B cell (primary cell): ENCODE data around the gene MYL7. TPM values are rescaled to one million over a fixed set of nuclear protein-coding genes. Genes with fewer than 3 reads are reported as not detected.

Source experiments
- ATAC-seq: fragments of 200-7000 bp; cut with Tn5 transposase; one replicate; pipeline ENCODE4 v1.10.0; 2021; ENCODE audit warnings: low read depth, mild to moderate bottlenecking, moderate number of reproducible peaks, moderate library complexity
- CTCF ChIA-PET: fragments of 350-600 bp; sonication (Branson Sonifier 250); formaldehyde crosslinking; loops from one replicate; lab custom pipeline; 2021; ENCODE audit warnings: antibody characterized with exemption, inconsistent platforms; lab: Charles Lee
- POLR2A ChIA-PET: fragments of 350-600 bp; sonication (Branson Sonifier 250); formaldehyde crosslinking; loops from one replicate; lab custom pipeline; 2021; ENCODE audit warnings: antibody characterized with exemption; lab: Charles Lee
- DNase-seq: peaks from one replicate; pipeline ENCODE4 v3.0.0; 2013
- H2AFZ ChIP-seq: 2 replicates; pipeline ENCODE4 v1.6.1; 2012; ENCODE audit warnings: mild to moderate bottlenecking, low read depth, low read length; ENCODE audit not compliant: insufficient read depth, poor library complexity, severe bottlenecking
- H3K27ac ChIP-seq, 2 donors: 1 replicate in 1 of 2; 2 replicates in 1 of 2; pipeline ENCODE4 v1.5.1; 2012 to 2013; ENCODE audit warnings: low read length in 2 of 2, mild to moderate bottlenecking in 2 of 2, moderate library complexity in 1 of 2
- H3K27me3 ChIP-seq, 4 experiments: fragments of 200-600 bp in 1 of 4; sonication (generic) in 1 of 4; replicated peaks in 1 of 4; 1 replicate in 2 of 4; 2 replicates in 2 of 4; pipeline versions ENCODE4 v1.6.1 to v1.7.0; 2013 to 2016; ENCODE audit warnings: low read length in 3 of 4, mild to moderate bottlenecking in 2 of 4, mixed read lengths in 1 of 4, moderate library complexity in 1 of 4; ENCODE audit not compliant: insufficient read depth in 4 of 4, control insufficient read depth in 3 of 4; ENCODE audit errors: control extremely low read depth in 1 of 4
- H3K36me3 ChIP-seq, 2 experiments: replicated peaks in 1 of 2; 1 replicate in 1 of 2; 2 replicates in 1 of 2; pipeline versions ENCODE4 v1.6.1 to v1.7.1; 2013; ENCODE audit warnings: low read length in 1 of 2; ENCODE audit not compliant: insufficient read depth in 2 of 2, control insufficient read depth in 1 of 2; ENCODE audit errors: control extremely low read depth in 1 of 2, extremely low read depth in 1 of 2
- H3K4me1 ChIP-seq, 2 donors: fragments of 200-600 bp in 1 of 2; sonication (generic) in 1 of 2; 1 replicate in 1 of 2; 2 replicates in 1 of 2; pipeline versions ENCODE4 v1.5.1 to v1.6.1; 2013 to 2017; ENCODE audit warnings: low read length in 2 of 2; ENCODE audit not compliant: control insufficient read depth in 2 of 2, insufficient read depth in 2 of 2
- H3K4me2 ChIP-seq: replicated peaks from 2 replicates; pipeline ENCODE3; 2012; ENCODE audit warnings: mild to moderate bottlenecking, low read depth, low read length; ENCODE audit not compliant: poor library complexity, severe bottlenecking
- H3K4me3 ChIP-seq, 5 experiments: fragments of 200-600 bp in 1 of 5; sonication (generic) in 1 of 5; 1 replicate in 3 of 5; 2 replicates in 2 of 5; pipeline versions ENCODE4 v1.5.1 to v1.7.0; 2011 to 2016; ENCODE audit warnings: low read length in 4 of 5, mild to moderate bottlenecking in 4 of 5, low read depth in 2 of 5, control low read depth in 1 of 5, moderate library complexity in 1 of 5; ENCODE audit not compliant: insufficient read depth in 1 of 5; ENCODE audit errors: control extremely low read depth in 1 of 5, extremely low read depth in 1 of 5
- H3K79me2 ChIP-seq: fragments of 200-600 bp; sonication (generic); one replicate; pipeline ENCODE4 v1.6.0; 2016; ENCODE audit warnings: low read length; ENCODE audit not compliant: control insufficient read depth, insufficient read depth
- H3K9ac ChIP-seq: fragments of 200-600 bp; sonication (generic); 2 replicates; pipeline ENCODE4 v1.6.1; 2017; ENCODE audit warnings: mild to moderate bottlenecking, low read length, moderate library complexity
- H3K9me3 ChIP-seq, 3 donors: one replicate each; pipeline versions ENCODE4 v1.6.1 to v1.7.1; 2013; ENCODE audit warnings: low read length in 2 of 3; ENCODE audit not compliant: control insufficient read depth in 2 of 3, insufficient read depth in 1 of 3; ENCODE audit errors: control extremely low read depth in 1 of 3
- H4K20me1 ChIP-seq: 2 replicates; pipeline ENCODE4 v1.6.0; 2012; ENCODE audit warnings: mild to moderate bottlenecking, low read length; ENCODE audit not compliant: insufficient read depth, control insufficient read depth, poor library complexity, severe bottlenecking
- H3K27ac Mint-ChIP-seq: one replicate; pipeline ENCODE4 v1.8.0; 2021; ENCODE audit warnings: mixed read lengths
- H3K27me3 Mint-ChIP-seq: one replicate; pipeline ENCODE4 v1.8.0; 2021; ENCODE audit warnings: mixed read lengths
- H3K4me1 Mint-ChIP-seq: one replicate; pipeline ENCODE4 v1.8.0; 2021; ENCODE audit warnings: mixed read lengths
- H3K4me3 Mint-ChIP-seq: one replicate; pipeline ENCODE4 v1.8.0; 2021; ENCODE audit warnings: mixed read lengths
- H3K9me3 Mint-ChIP-seq: one replicate; pipeline ENCODE4 v1.8.0; 2022; ENCODE audit warnings: mixed read lengths; ENCODE audit not compliant: insufficient read depth
- CTCF ChIP-seq: fragments of 200-600 bp; IDR thresholded peaks from one replicate; pipeline ENCODE4 v1.8.0; 2022; ENCODE audit warnings: antibody characterized with exemption, mild to moderate bottlenecking
- EZH2 ChIP-seq: IDR thresholded peaks from 2 replicates; pipeline ENCODE4 v1.6.1; 2012; ENCODE audit warnings: borderline replicate concordance, low read depth, mild to moderate bottlenecking, moderate library complexity, low read length; ENCODE audit not compliant: insufficient read depth, poor library complexity, severe bottlenecking
- WGBS: methylation state at CpG from one replicate; pipeline ENCODE4 v1.1.5; 2013; ENCODE audit warnings: missing lambda C conversion rate; ENCODE audit not compliant: insufficient coverage; 5-methylcytosine and 5-hydroxymethylcytosine counted together
- intact Hi-C: fragments of 100-400 bp; cut with micrococcal nuclease; formaldehyde crosslinking; loops from one replicate; pipeline ENCODE4 v1.10.0; 2022
- polyA plus RNA-seq: library from polyadenylated mRNA; depleted of rRNA; stranded (reverse); fragments of >200 nt; gene quantifications from 2 replicates; pipeline ENCODE4 v1.2.3, GENCODE V29; 2012
- total RNA-seq, 2 donors: library from RNA; stranded (reverse); fragments of 120-200 nt in 1 of 2; gene quantifications; 1 replicate in 1 of 2; 2 replicates in 1 of 2; pipeline versions ENCODE4 v1.2.3 to v1.2.4, GENCODE V29; 2013 to 2022

MYL7 gene
- total and polyA plus RNA-seq, 2 donors (not counting 1 experiment from before 2014, with no cell fraction given), result not detected

- WGBS, result 18% methylated on average over 7 of the region's 10 CpGs
- Histone ChIP-seq H3K36me3 (no peaks in the 10 kb centered on the region), H3K4me3 (no peak overlapping the region), H3K4me2 (peak overlapping the region; percentile 52), H3K79me2 (peaks cover 8% of the 10 kb centered on the region), H3K9me3 (peaks cover 0 to 3% (median 0%) of the 10 kb centered on the region in 3 donors), H2AFZ (peak overlapping the region; percentile 63), H4K20me1 (no peaks in the 10 kb centered on the region), H3K4me1 (peaks cover 57 to 88% of the 10 kb centered on the region in 2 donors), H3K27ac (peak overlapping the region; percentile 58 to 66), H3K9ac (no peak overlapping the region), H3K27me3 (peaks cover 0 to 11% (median 2%) of the 10 kb centered on the region in 4 experiments)
- Mint-ChIP-seq H3K4me1 (peaks cover 79% of the 10 kb centered on the region), H3K9me3 (no peaks in the 10 kb centered on the region), H3K27me3 (no peaks in the 10 kb centered on the region), H3K4me3 (peak overlapping the region; percentile 54), H3K27ac (peak overlapping the region; percentile 92)
- CTCF ChIA-PET, result interaction anchor here (0.7 kb wide), 1 partner anchor 14 kb away, joined by 4 read pairs; no protein-coding TSS in a partner anchor
- ATAC-seq (no peak), DNase-seq (no peak)
- no peak for TF ChIP-seq EZH2
- no peak for TF ChIP-seq CTCF
- intact Hi-C loops, result no loop called here
- POLR2A ChIA-PET, result no interaction called here
Observed at GRCh38 chr7:44100458-44101302, 40.5 kb downstream of the MYL7 start.

GRCh38 chr7:44099669-44100068 is 41.5 kb downstream of the MYL7 start:
- H3K79me2 ChIP-seq, result peaks cover 4% of the 10 kb centered on the region
- no peak for TF ChIP-seq EZH2
- no peak for TF ChIP-seq CTCF
- H3K4me3 ChIP-seq, result no peak overlapping the region
- Mint-ChIP-seq H3K27me3 (no peaks in the 10 kb centered on the region), H3K9me3 (no peaks in the 10 kb centered on the region), H3K4me3 (no peak overlapping the region), H3K4me1 (peaks cover 80% of the 10 kb centered on the region), H3K27ac (no peak overlapping the region)
- CTCF ChIA-PET, result interaction anchor here (1.3 to 1.5 kb wide), 3 partner anchors 26 to 97 kb away, joined by 3 to 4 read pairs (median 3); no protein-coding TSS in a partner anchor
- no peak overlapping the region for H3K27ac ChIP-seq
- POLR2A ChIA-PET, result no interaction called here
- no peak for DNase-seq
- no CpG with 5 or more reads among the region's 4 CpGs for WGBS
- no peak overlapping the region for H3K9ac ChIP-seq
- no peak overlapping the region for H3K4me2 ChIP-seq
- no peak for ATAC-seq
- no peaks in the 10 kb centered on the region for H4K20me1 ChIP-seq
- no peaks in the 10 kb centered on the region for H3K36me3 ChIP-seq
- H3K9me3 ChIP-seq, result peaks cover 0 to 3% (median 0%) of the 10 kb centered on the region in 3 donors
- H2AFZ ChIP-seq, result no peak overlapping the region
- H3K4me1 ChIP-seq, result peaks cover 47 to 88% of the 10 kb centered on the region in 2 donors
- intact Hi-C loops, result no loop called here
- H3K27me3 ChIP-seq, result peaks cover 0 to 5% (median 2%) of the 10 kb centered on the region in 4 experiments
